G401 (cell line): Measurements from ENCODE around the gene ADGRV1. TPM values are rescaled to one million over a fixed set of nuclear protein-coding genes. Genes with fewer than 3 reads are reported as not detected.
A peak's percentile ranks its signal among the peaks of the same experiment; 100 is the strongest.
"Not testable (repeated sequence)": the region's sequence is repeated elsewhere in the genome, so short reads cannot be mapped to it uniquely, and the experiment has no call there.

Experiments
- DNase-seq: peaks from one replicate; pipeline ENCODE4 v3.0.0-alpha.2; 2015; ENCODE audit warnings: low spot score
- in situ Hi-C: cut with HindIII; loops from 2 replicates; pipeline ENCODE4 v1.10.0; 2016; ENCODE audit warnings: low sequenced_read_pairs, mixed read lengths
- total RNA-seq: library from RNA; depleted of rRNA; stranded (reverse); fragments of >200 nt; shearing (Covaris generic); gene quantifications from 2 replicates; pipeline ENCODE4 v1.2.3, GENCODE V29; 2014

ADGRV1 gene
- total RNA-seq, 1 experiment from 2014 or later = not detected

DNA sequence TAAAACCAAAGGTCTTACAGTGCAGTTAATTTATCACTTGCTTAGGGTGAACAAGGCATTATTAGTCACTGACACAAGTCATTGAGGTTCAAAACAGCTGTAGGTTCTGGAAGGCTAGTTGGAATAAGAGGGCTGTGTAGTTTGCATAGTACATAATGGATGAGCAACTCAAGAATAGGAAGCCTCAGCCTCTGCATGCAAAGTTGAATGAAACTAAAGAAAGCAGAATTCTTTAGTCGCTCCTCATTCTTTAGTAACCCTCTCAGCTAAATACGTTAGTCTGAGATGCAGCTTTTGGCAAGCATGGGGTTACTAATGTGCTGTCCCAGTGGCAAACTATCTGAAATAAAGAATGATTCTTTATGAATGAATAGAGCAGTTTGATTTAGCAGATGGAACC, 74.2 kb downstream of the ADGRV1 start:
- DNase-seq = no peak
- in situ Hi-C loops = no loop called here

- no peak for DNase-seq
- in situ Hi-C loops = no loop called here
These were observed 78.4 kb downstream of the ADGRV1 start for GRCh38 chr5:90636948-90637347.

GRCh38 chr5:90637731-90638130, 79.1 kb downstream of the ADGRV1 start:
- in situ Hi-C loops = no loop called here
- no peak for DNase-seq

DNA sequence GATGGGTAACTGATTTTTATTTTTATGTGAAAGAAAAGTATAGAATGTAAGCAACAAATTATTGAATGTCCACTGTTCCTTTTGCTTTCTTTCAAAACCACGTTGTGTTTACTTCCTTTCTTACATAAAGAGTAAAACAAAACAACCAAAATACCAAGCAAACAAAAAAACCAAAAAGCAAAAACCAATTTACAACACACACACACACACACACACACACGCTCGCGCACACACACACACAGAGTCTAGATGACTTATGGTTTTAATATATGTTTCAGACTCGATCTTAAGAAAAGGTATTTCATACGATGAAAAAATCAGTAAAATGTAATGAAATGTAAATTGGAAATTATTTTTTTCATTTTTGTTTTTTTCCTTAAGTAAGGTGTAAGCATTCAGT, 80.3 kb downstream of the ADGRV1 start:
- in situ Hi-C loops = no loop called here
- DNase-seq = no peak

DNA sequence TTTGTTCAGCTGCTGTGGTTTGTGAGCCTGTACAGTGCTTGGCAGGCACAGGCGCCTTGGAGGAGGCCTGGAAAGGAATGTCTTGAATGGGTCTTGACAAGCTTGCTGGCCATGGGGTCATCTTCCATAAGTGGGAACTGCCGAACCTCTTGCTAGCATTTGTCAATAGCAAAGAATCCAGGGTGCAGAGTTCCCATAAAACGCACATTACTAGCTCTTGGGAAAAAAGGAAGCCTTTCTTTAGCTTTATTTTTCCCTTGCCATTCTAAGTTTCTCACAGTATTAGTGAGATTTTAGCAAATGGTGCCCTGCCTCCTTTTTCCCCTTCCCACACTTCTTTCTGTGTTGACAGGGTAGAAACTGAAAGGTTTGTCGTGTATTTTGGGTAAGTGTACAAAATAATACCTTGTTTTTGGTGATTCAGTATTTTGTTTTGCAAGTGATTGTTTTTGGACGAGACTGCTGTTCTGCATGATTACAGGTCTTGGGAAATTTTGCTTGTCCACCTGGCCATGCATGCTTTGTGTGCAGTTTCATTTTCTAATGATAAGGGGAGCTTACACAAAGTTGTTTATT, 82.0 kb downstream of the ADGRV1 start:
- in situ Hi-C loops = no loop called here
- DNase-seq = peak; percentile 1

- in situ Hi-C loops = no loop called here
- DNase-seq = no peak
These were observed 82.9 kb downstream of the ADGRV1 start for GRCh38 chr5:90641528-90641927.

DNA sequence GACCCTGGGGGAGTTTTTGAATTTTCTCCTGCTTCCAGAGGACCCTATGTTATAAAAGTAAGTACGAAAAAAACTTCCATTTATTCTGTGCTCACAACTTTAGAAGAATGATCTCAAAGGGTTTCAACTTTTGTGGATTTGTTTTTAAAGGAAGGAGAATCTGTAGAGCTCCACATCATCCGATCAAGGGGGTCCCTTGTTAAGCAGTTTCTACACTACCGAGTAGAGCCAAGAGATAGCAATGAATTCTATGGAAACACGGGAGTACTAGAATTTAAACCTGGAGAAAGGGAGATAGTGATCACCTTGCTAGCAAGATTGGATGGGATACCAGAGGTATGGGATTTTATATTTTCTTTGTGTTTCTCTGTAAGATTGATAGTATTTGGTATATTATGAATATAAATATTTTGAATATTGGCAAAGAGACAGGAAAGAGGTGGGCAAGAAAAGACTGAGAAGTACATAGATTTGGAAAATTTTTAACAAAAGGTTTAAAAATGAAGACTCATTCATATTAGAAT, 84.2 kb downstream of the ADGRV1 start:
- in situ Hi-C loops = no loop called here
- no peak for DNase-seq

DNA sequence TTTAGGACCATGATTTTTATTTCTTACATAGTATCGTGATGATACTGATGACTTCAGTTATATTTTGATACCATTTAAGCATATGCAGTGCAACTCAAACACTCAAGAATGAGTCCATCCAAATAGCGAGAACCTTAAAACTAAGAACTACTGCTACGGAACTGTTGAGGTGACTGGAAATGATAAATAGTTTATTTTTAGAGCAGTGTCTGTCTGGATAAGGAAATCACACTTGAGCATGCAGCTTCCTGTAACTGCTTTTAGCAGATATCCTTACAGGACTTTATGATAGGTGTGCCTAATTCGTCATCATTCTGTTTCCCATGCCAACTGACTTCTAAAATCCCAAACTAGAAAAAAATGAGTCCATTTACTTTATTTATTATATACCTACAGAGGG, 85.5 kb downstream of the ADGRV1 start:
- DNase-seq = no peak
- in situ Hi-C loops = no loop called here

DNA sequence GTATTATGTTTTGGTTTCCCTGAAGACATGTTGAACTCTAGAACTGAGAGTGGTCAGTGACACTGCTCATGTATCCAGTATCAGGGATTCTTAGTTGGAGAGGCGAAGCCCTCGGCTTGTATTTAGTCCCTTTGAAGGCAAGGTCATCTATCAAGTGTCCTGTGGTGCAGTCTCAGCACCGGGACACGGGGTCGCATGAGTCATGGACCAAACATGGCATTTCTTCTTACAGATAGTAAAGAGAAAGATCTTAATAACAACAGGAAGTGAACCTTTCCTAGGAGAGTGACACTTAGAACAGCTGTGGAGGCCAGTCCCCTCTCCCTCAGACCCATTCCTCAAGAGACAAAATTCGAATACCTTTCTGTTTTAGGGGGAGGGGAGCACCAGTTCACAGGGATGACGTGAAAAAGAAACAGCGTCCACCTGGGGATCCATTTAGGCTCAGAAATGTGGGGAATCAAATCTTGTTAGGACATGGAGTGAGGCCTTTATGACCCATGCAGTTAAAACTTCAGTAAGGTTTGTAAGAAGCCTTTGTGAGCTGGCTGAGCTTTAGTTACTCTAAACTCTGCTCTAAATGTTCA, 86.5 kb downstream of the ADGRV1 start:
- in situ Hi-C loops = no loop called here
- DNase-seq = no peak

DNA sequence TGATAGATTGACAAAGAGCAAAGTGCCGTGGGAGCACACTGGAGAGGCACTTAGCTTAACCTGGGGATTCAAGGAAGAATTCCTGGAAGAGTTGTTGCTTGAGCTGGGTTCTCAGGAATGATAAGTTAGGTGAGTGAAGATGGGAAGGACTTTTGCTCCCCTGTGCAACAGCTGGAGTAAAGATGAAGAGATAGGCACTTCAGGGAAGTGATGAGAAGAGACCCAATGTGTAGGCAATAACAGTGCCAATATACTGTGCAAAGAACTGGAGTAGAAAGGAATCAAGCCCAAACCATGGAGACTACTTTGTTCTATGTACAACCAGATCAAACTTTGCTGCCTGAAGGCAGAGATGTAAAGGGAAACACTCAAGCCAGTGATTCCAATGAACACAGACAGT, 92.2 kb downstream of the ADGRV1 start:
- in situ Hi-C loops = no loop called here
- no peak for DNase-seq

- in situ Hi-C loops = no loop called here
- no peak for DNase-seq
These were observed 95.6 kb downstream of the ADGRV1 start for GRCh38 chr5:90654215-90654614.

GRCh38 chr5:90655423-90655822, 96.8 kb downstream of the ADGRV1 start:
- in situ Hi-C loops = no loop called here
- DNase-seq = no peak

DNA sequence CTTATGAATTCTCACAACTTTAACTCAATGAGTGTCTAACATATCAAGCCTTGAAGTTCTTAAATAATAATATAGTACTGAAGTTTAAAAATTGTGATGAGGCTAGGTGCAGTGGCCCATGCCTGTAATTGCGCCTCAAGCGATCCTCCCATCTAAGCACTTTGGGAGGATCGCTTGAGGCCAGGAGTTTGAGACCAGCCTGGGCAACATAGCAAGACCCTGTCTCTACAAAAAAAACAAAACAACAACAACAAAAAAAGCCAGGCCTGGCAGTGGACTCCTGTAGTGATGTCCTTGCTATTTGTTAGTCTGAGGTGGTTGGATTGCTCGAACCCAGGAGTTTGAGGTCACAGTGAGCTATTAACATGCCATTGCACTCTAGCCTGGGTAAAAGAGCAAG, 98.4 kb downstream of the ADGRV1 start:
- in situ Hi-C loops = no loop called here
- DNase-seq = no peak

DNA sequence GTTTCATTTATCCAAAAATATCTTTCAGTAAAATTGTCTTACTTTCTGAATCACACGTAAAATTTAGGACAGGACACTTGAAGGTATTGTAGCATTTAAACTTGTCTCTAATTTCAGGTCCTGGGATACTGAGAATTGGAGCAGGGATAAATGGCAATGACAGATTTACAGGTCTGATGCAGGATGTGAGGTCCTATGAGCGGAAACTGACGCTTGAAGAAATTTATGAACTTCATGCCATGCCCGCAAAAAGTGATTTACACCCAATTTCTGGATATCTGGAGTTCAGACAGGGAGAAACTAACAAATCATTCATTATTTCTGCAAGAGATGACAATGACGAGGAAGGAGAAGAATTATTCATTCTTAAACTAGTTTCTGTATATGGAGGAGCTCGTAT, 99.2 kb downstream of the ADGRV1 start:
- in situ Hi-C loops = no loop called here
- no peak for DNase-seq

DNA sequence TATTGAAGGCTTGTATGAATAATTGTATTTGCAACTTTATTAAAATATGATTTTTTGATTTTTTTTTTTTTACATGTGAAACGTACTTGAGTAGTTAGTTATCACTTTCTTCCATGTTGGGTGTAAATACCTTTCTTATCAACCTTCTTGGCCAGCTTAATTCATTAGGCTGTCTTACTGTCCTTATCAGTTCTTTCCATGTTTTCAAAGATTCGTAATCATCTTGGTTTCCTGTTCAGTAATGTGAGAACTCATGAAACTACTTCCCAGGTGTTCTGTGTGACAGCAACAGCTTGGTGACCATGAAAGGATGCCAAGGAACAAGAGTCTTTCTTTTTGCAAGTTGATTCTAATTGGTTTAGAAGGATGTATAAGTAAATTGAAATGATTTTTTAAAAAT, 100.0 kb downstream of the ADGRV1 start:
- no peak for DNase-seq
- in situ Hi-C loops = no loop called here

- in situ Hi-C loops, DNase-seq: not testable (repeated sequence)
These were observed 109.5 kb downstream of the ADGRV1 start for GRCh38 chr5:90668079-90668565.

DNA sequence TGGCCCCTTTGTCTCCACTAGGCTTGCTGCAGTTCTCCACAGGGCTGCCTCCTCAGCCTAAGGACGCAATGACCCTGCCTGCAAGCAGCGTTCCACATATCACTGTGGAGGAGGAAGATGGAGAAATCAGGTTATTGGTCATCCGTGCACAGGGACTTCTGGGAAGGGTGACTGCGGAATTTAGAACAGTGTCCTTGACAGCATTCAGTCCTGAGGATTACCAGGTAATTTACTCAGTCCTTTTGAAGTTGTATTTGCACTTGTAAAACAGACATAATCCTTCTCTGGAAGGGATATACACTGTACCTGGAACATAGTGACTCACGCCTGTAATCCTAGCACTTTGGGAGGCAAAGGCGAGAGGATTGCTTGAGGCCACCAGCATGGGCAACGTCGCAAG, 116.6 kb downstream of the ADGRV1 start:
- no peak for DNase-seq
- in situ Hi-C loops = no loop called here

GRCh38 chr5:90680921-90681563, 122.4 kb downstream of the ADGRV1 start:
- DNase-seq = no peak
- in situ Hi-C loops = no loop called here

- in situ Hi-C loops = no loop called here
- no peak for DNase-seq
These were observed 123.7 kb downstream of the ADGRV1 start for GRCh38 chr5:90682278-90682677.

DNA sequence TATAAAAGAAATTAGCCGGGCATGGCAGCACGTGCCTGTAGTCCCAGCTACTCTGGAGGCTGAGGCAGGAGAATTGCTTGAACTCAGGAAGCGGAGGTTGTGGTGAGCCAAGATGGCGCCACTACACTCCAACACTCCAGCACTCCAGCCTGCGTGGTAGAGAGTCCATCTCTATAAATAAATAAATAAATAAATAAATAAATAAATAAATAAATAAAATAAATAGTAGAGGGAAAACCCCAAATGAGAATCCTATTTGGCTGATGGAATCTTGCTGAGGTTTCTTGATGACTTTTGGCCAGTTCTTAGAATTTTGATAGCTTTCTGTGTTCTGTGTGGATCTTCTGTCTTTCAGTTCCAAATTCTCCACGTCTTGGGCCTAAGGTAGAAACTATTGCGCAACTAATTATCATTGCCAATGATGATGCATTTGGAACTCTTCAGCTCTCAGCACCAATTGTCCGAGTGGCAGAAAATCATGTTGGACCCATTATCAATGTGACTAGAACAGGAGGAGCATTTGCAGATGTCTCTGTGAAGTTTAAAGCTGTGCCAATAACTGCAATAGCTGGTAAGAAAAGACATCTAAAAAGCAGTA, 126.9 kb downstream of the ADGRV1 start:
- no peak for DNase-seq
- in situ Hi-C loops = no loop called here
